Stimulated activated CD4-positive, alpha-beta T cell treated with anti-CD3 and anti-CD28 coated beads, Interleukin-12 subunit alpha, Interleukin-12 subunit beta, amount 100 ng/mL, for 4 hours (primary cell): ENCODE measurements around the gene ZKSCAN4.

Experiments used
- DNase-seq: peaks from one replicate; pipeline ENCODE4 v3.0.0-alpha.2; 2020

ZKSCAN4 gene

DNA sequence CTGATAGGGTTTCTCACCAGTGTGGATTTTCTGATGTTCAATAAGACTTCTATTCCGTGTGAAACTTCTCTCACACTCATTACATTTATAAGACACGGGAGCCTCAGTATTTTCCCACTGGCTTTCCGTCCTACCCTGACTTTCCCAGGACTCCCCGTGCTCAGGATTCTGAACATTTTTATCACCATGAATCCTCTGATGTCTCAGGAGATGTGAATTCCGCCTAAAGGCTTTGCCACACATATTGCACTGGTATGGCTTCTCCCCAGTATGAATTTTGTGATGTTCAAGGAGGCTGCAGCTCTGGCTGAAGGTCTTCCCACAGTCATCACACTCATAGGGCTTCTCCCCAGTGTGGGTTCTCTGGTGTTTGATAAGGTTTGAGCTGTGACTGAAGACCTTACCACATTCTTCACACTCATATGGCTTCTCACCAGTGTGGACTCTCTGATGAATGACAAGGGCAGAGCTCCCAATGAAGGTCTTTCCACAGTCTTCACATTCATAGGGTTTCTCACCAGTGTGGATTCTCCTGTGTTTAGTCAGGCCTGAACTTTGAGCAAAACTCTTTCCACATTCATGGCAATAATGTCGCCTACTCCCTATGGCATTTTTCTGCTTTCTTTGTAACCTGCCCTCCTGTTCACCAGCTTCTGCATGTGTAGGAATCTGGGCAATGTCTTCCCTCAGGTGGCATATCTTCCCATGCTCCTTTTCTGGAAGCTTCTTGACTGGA, 6.7 kb downstream of the ZKSCAN4 start:
- DNase-seq, result no peak

DNA sequence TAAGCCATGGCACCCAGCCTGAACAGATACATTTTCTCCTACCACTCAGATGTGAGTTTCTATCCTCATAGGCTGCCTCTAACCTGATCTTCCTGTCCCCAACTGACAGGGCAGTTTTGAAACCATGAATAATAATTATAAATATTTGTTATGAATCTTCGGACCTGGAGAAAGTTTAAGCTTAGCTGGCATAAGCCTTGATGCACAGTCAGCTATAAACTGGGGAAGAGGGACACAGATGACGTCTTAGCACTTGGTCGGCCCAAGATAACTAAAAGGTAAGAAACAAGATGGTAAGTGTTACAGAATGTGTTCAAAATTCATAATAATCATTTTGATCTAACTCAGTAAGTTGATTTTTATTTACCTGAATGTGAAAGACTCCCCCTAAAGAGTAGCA, 8.1 kb downstream of the ZKSCAN4 start:
- no peak for DNase-seq

DNA sequence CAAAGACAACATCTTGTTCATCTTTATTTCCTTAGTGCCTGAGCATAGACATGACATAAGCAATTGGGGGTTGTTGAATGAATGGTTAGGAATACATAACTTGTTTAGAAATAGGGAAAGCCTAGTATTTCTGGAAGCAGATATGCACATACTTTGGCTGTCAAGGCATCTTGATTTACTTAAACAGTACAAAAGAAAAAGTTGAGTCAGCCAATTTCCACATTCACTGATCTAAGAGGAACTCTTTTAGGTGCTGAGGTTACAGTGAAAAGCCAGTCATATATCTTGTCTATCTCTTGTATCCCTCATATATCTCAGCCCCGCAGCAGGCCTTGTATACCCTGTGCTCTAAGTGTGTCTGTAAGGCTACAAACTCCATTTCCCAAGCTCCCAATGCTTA, 11.6 kb downstream of the ZKSCAN4 start:
- no peak for DNase-seq

DNA sequence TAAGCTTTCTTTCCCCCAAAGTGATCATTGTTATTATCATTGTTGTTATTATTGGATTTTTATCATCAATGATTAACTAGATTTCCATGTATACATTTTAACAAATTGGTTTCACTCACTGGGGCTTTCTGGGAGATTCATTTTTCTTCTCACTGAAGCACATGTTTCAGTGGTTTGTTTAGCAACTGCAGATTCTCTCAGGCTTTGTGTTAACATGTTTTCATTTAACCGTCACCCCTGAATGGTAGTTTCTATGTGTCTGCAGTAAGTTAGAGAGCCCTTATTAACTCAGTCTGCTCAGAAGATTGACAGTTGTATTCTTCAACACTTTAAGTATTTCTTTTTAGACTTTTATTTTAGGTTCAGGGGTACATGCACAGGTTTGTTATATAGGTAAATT, 12.4 kb downstream of the ZKSCAN4 start:
- no peak for DNase-seq

DNA sequence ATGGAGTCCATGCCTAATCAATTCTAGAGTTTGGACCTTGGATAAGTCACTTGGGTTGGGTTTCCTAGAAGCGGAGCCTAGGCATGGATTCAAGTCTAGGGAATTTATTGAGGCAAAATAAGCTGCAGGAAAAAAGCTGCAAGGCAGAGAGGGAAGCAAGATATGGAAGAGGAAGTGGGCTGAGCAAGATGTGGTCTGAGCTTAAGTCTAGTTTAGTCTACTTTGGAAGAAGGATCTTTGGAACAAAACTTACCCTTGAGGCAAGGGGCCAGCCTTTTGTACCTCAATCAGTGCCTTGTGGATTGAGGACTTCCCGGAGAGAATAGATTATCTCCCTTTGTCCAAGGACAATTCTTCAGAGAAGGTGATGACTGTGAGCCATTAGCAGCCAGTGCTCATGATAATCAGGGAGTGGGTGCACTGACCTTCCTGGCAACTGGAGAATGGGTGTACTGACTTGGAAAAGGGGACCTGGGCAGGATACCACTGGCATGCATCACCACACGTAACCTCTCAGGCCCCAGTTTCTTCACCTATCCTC, 16.1 kb downstream of the ZKSCAN4 start:
- DNase-seq, result no peak

DNA sequence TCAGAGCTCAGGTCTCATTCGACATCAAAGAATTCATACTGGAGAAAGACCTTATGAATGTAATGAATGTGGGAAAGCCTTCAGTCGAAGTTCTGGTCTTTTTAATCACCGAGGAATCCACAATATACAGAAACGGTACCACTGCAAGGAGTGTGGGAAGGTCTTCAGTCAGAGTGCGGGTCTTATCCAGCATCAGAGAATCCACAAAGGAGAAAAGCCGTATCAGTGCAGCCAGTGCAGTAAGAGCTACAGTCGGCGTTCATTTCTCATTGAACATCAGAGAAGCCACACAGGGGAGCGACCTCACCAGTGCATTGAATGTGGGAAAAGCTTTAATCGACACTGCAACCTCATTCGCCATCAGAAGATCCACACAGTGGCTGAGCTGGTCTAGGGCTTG, 19.3 kb downstream of the ZKSCAN4 start:
- DNase-seq, result no peak

DNA sequence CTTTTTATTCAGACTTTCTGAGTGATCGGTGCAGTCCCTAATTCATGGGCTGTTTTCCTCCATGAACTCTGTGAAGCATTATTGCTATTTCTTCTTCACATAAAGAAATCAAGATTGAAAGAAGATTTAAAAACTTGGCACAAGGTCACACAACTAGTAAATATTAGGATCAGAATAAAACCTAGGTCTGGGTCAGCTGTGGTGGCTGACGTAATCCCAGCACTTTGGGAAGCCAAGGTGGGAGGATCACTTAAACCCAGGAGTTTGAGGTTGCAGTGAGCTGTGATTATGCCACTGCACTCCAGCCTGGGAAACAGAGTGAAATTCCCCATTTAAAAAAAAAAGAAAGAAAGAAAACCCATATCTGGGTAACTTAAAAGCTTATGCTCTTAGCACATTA, 25.6 kb downstream of the ZKSCAN4 start:
- no peak for DNase-seq

DNA sequence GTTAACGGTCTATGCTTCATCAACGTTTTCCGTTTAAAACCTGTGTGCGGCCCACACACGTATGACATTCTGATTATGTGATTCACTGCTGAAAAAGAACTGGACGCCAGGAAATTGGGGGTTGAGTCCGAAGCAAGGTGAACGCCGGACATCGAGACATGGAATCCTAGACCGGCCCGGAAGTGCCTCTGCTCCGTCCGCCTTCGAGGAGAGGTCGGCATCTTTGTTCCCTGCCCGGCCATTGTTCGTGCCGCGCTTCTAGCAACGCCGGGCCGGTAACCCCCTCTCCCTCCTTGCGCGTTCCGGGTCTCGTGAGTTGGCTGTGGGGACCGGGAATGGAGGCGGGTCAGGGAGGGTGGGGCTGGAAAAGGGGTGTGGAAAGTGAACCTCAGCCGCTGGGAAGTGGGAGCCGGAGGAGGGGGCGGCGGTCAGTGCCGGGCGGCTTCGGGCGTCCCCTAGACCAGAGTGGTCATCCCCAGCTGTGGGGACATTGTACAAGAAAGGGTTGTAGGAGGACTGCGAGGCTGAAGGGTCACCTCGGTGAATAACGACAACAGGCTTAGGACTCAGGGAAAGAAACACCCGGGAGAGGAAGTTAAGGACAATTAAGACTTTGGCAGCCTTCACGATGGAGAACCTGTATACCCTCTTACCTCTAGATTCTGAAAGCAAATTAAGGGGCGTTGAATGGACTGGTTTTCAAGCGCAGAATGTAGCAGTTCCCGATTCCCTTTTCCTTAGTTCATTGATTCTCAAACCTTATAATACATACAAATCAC, 26.8 kb downstream of the ZKSCAN4 start, which contains the start of gene ZSCAN9:
TSS of gene ZSCAN9 (plus strand) at position 220 of the 779 bp plus-strand sequence. CDS start 1,810 bp downstream, outside the sequence.
- DNase-seq, result peak; percentile 32

DNA sequence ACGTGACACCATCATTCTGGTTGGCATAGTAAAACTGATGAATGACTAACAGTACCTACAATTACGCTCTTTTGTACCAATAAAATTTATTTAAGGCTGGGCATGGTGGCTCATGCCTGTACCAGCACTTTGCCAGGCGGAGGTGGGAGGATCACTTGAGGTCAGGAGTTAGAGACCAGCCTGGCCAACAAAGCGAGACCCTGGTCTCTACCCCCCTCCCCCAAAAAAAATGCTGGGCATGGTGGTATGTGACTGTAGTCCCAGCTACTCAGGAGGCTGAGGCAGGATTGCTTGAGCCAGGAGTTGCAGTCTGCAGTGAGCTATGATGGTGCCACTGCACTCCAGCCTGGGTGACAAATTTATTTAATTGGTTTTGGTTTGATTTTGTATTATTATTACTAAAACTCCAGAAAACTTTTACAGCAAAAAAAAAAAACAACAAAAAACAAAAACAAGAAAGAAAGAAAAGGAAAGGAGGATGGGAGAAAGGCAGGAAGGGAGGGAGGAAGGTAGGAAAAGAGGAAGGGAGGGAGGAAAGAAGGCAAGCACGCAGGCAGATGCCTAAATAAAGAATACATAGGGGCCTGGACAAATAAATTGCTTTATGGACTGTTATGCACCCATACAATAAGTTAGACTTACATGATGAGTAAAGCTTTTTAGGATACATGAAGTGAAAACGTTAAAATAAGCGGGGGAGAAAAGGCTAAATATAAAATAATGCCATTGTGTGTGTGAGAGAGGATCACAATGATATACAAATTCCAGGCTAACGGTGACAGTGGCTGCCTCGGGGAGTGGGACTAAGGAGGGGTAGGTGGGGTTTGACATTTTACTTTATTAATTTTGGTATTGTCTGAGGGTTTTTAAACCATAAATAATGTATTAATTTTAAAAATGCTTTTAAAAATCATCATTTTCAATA, 27.7 kb downstream of the ZKSCAN4 start:
- no peak for DNase-seq

DNA sequence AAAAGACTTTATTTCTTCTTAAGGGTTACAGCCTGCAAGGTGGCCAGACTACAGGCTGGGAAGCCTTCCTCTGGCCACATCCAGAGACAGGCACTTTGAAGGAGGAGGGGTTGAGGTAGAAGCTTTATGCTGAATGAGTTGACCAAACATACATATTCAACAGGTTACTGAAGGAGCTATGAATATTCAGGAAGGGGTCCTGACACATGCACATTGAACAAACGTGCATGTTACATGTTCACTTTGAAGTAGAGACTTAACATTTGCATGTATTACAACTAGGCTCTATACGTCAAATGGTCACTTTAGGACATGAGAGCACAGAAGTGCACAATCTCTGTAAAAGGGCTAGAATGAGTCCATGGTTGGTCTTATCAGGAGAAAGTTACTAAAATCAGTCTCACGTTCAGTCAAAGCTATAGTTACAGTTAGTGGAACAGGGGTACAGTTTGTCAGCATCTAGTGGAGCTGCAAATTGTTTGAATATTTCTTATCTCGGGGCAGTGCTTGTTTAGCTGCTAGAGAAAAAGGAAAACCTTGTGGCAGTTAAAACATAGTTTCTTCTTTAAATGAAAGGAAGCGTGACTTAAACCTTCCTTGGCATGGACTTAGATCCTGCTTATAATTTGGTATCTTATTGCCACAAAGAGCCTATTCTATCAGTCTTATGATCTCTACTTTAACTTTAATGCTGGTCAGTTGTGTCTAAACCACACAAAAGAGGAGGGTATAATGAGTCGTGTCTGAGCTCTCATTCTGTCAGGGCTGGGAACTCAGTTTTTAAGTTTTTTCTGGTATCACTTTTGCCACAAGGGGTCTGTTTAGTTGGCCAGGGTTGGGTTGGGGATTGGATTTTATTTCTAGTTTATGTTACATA, 31.6 kb downstream of the ZKSCAN4 start:
- DNase-seq, result no peak

DNA sequence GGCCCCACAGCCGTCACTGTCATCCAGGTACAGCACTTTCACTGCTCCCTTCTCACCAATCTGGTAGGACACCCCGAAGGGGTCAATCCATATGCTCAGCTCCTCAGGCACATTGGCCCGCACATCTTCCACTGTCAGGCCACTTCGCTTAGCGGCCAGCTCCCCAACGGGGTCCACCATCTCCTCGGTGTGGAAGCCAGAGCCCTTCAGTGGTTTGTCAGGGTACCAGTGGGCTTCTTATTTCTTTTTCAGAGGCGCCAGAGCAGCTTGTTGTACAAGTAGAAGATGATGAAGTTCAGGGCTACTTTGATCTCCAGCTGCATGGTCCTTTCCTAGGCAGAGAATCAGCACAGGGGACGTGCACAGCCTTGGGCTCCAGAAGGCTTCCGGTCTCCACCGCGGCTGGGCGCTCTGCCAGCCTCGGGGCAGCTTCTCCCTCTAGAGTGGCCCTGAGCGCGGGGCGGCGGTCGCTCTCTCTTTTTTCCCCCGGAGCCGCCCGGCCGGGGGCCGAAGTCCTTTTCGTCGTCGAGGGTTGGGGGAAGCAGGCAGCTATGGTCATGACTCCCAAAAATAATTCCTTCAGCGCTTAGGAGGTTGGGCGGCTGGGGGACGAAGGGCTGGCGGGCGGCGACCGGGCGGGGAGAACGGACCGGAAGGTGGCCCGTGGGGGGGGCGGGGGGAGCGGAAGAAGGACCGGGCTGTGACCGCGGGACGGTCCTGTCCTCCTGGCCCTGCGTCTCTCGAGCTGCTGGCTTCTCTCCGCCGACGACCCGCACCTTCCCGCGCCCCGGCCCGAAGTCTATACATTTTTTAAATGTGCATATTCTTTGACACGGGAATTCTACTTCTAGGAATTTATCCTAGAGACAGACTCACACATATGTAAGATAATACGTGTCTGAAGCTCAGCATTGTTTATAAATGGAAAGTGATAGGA, 33.5 kb downstream of the ZKSCAN4 start:
- DNase-seq, result peak; percentile 39

DNA sequence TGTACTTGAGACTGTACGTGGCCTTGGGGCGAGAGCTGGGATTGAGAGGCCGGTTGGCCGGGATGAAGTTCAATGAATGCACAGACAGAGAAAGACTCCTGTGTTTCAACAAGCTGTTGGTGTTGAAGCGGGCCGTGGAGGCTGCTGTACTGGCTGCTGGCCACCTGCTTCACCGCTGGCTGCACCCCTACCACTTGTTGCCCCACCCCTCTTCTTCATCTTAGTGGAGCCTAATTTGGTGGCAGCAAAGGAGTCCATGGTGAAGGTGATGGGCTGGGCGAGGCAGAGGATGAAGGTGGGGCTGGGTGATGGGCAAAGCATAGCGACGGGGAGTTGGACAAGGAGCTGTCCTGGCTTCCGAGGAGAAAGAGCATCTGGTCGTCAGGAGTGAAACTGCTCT, 34.2 kb downstream of the ZKSCAN4 start:
- no peak for DNase-seq

DNA sequence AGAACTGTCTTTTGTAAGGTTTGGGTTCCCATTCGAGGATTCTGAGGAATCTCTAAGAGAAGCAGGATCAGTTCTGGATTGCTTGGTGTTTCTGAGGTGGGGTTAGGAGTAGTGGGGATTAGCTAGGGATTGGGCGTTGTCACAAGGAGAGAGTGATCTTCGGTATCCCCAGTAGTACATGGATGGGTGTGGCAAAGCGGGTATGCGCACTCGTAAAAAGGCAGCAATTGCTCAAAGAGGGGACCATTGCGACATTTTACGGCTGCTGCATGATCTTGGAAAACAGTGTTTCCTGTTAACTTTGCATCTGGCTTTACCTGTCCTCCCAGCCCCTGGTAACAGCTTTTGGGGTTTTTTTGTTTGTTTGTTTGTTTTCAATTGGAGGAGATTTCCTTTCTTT, 36.6 kb downstream of the ZKSCAN4 start:
- no peak for DNase-seq

DNA sequence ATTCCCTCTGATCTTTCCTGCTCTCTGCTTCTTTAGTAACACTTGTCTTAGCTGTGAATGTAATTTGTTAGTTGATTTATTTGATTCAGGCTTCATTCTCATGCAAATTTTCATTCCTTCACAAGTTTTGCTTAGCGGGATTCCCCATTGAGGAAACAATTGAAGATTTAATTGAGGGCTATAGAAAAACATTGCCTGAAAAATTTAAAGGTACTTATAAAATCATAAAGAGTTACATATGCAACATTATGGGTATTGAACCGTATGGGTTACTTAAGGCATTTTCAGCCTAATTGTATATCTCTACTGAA, 38.9 kb downstream of the ZKSCAN4 start:
- no peak for DNase-seq

DNA sequence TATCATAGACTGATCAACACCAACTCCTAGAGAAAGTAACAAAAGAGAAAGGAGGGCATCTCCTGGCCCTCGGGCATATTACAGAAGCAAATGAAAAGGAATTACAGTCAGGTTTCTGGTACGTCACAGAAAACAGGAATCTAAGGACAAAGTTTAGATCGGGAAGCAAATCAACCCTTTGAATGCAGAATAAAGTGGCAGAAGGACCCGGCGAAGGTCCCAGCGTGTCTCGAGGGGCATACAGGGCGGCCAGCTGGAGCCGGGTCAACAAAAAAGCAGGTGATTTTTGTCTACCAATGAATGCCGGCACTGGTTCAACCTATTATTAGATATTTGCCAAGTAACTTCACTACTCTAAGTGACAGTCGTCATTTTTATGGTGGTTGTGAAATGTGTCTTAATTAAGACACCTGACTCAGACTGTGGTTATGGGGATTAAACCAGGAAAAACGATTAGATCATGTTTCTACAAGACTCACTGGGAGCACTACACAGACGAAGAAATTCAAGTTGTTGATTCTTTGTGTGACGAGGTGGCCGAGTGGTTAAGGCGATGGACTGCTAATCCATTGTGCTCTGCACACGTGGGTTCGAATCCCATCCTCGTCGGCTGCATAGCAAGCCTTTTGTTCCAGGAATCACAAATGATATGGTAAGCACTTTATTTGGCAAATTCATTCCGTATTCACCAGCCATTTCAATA, 39.4 kb downstream of the ZKSCAN4 start:
- peak; percentile 39 for DNase-seq

DNA sequence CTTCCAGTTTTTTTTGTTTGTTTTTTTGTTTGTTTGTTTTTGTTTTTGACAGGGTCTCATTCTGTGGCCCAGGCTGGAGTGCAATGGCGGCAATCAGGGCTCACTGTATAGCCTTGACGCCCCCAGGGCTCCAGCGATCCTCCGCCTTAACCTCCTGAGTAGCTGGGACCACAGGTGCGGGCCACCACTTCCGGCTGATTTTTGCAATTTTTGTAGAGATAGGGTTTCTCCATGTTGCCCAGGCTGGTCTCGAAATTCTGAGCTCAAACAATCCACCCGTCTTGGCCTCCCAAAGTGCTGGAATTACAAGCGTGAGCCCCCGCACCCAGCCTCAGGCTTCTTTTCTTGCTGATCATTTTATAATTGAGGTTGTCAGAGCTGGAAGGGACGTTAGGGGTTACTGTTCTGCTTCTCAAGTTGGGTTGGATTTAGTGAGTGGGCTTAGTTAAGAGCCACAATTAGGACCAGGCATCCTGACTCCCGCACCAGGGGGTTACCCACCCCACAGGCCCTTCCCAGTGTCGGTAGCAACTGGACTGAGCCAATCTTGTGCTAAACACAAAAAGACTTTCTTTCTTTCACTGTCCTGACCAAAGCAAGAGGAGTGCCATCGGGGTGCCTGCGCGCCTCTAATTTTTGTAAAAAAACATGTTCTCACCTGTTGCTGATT, 40.1 kb downstream of the ZKSCAN4 start:
- no peak for DNase-seq

DNA sequence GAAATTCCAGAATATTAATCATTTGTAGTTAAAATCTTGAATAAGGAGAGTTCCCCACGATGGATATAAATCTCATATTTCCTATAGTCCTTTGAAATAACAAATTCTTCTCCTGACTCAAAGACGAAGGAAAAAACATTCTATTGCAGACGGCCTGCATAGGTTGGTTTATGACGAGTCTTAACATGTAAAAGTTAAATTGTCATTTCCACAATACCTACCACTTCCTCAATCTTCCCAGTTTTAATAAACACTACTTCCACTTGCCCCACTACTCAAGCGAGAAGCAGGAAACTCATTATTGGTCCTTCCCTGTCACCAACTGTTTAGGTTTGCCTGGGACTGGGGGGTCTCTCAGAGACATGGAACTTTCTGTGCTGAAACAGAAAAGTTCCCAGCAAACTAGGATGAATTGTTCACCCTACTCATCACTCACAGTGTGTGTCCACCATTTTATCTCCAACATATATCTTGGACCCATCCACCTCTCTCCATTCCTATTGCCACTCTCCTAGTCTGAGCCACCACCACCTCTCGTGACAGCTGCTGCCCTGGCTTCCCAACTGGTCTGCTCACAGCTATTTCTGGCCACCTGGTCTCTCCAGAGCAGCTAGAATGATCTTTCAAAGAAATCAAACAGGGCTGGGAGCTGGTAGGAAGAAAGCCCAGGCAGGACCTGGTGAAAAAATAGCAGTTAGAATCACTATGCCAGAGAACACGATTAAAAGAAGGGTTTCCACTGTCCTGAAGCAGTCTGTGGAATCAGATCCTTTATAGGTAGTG, 42.1 kb downstream of the ZKSCAN4 start:
- no peak for DNase-seq

DNA sequence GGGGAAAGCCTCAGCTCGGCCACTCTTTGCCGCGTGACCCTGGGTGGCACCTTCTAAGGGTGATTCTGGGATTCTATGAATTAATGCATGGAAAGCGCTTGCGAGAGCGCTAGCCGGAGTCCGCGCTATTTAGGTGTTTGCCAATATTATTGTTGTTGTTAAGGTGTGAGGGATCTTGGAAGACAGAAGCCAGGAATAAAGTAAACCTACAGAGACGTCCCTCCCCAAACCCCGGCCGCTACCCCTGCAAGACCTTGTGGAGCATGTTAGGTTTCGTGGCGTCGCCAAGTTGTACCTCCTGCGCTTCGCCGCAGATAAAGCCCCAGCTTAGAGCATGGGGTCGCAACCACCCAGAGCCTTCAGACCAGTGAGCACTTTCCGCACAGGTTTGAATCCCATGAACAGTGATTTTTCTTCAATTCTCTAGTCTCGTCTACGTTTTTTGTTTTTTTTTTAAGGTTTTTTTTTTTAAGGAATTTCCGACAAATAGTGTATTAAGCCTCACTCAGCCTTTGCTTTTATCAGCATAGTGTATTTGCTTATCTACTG, 43.9 kb downstream of the ZKSCAN4 start:
- DNase-seq, result no peak
